PFSK-1 (cell line): ENCODE results near the gene MAD1L1.

Experiments
- FOXP2 ChIP-seq: optimal IDR thresholded peaks from 2 replicates; pipeline ENCODE3; 2011; ENCODE audit warnings: borderline replicate concordance, control low read depth, inconsistent platforms; ENCODE audit not compliant: insufficient read depth; ENCODE audit errors: extremely low read length, extremely low read depth
- POLR2AphosphoS5 ChIP-seq: IDR thresholded peaks from 2 replicates; pipeline ENCODE4 v1.6.1; 2012; ENCODE audit warnings: low read depth, mild to moderate bottlenecking, control low read depth, low read length, moderate library complexity
- SIN3A ChIP-seq: IDR thresholded peaks from 2 replicates; pipeline ENCODE4 v1.6.1; 2012; ENCODE audit warnings: mild to moderate bottlenecking, low read length, moderate library complexity, borderline replicate concordance; ENCODE audit not compliant: insufficient read depth
- TAF1 ChIP-seq: IDR thresholded peaks from 2 replicates; pipeline ENCODE4 v1.6.1; 2012; ENCODE audit warnings: low read length, control low read depth, borderline replicate concordance; ENCODE audit not compliant: insufficient read depth
- TF ChIP-seq, protein P1 (sequence below), 2 experiments: IDR thresholded peaks; 2 replicates each; pipeline versions ENCODE4 v1.6.1 to v1.8.0; 2011 to 2012; ENCODE audit warnings: low read depth in 2 of 2, low read length in 2 of 2, control low read depth in 1 of 2, inconsistent platforms in 1 of 2, mild to moderate bottlenecking in 1 of 2, moderate library complexity in 1 of 2; ENCODE audit not compliant: insufficient read depth in 1 of 2

MAD1L1 gene

DNA sequence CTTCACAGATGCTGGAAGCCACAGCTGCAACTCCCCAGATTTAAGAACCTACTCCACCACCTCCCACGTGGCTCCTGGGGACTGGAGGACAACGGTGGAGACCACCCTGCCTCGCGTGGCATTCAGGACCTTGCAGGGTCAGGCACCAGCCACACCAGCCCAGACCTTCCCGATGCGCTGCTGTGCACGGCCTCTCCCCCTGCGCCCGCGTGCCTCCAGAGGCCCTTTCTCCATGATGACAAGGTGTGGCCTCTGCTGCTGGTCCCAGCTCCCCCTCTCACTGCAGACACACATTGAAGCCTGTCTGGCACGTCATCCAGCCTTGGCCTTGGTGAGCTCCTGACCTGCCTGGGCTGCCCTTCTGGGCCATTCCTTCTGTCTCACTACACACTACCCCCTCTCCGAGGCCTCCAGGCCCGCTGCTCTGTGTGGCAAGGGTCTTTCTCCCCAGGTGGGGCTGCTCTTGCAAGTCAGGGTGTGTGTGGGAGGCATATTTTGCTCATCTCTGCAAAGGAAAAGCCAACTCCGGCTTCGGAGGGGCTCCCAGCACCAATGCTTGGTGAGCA lies 254.8 kb downstream of the MAD1L1 start:
- TF ChIP-seq POLR2AphosphoS5 (no peak), TAF1 (no peak), FOXP2 (no peak), SIN3A (no peak)
- TF ChIP-seq, protein P1, sequence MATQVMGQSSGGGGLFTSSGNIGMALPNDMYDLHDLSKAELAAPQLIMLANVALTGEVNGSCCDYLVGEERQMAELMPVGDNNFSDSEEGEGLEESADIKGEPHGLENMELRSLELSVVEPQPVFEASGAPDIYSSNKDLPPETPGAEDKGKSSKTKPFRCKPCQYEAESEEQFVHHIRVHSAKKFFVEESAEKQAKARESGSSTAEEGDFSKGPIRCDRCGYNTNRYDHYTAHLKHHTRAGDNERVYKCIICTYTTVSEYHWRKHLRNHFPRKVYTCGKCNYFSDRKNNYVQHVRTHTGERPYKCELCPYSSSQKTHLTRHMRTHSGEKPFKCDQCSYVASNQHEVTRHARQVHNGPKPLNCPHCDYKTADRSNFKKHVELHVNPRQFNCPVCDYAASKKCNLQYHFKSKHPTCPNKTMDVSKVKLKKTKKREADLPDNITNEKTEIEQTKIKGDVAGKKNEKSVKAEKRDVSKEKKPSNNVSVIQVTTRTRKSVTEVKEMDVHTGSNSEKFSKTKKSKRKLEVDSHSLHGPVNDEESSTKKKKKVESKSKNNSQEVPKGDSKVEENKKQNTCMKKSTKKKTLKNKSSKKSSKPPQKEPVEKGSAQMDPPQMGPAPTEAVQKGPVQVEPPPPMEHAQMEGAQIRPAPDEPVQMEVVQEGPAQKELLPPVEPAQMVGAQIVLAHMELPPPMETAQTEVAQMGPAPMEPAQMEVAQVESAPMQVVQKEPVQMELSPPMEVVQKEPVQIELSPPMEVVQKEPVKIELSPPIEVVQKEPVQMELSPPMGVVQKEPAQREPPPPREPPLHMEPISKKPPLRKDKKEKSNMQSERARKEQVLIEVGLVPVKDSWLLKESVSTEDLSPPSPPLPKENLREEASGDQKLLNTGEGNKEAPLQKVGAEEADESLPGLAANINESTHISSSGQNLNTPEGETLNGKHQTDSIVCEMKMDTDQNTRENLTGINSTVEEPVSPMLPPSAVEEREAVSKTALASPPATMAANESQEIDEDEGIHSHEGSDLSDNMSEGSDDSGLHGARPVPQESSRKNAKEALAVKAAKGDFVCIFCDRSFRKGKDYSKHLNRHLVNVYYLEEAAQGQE (IDR thresholded peaks at IDR 0.05; ENCODE audit: insufficient read depth in 1 of 2, low read depth in 2 of 2, low read length in 2 of 2): no peak

DNA sequence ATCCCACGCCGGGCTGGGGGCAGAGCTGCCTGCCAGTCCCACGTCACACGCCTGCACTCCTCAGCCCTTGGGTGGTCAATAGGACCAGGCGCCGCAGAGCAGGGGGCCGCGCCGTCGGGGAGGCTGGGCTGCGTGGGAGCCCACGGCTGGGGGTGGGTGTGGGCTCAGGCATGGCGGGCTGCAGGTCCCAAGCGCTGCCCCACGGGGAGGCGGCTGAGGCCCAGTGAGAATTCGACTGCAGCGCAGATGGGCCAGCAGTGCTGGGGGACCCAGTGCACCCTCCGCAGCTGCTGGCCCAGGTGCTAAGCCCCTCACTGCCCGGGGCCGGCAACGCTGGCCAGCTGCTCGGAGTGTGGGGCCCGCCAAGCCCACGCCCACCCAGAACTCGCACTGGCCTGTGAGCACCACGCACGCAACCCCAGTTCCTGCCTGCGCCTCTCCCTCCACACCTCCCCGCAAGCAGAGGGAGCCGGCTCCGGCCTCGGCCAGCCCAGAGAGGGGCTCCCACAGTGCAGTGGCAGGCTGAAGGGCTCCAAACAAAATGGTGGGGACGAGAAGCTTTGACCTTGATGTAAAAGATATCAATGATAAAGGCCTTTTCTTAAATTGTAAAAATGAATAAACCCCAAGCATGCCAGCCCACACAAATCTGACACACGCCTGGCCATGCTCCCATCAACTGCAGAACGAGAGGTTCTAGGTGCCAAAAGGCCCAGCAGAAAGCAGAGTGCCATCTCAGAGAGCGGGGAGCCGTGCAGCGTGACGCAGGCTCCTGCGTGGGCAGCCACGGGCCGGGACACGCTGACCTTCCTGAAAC lies 255.5 kb downstream of the MAD1L1 start:
- TF ChIP-seq SIN3A: no peak

DNA sequence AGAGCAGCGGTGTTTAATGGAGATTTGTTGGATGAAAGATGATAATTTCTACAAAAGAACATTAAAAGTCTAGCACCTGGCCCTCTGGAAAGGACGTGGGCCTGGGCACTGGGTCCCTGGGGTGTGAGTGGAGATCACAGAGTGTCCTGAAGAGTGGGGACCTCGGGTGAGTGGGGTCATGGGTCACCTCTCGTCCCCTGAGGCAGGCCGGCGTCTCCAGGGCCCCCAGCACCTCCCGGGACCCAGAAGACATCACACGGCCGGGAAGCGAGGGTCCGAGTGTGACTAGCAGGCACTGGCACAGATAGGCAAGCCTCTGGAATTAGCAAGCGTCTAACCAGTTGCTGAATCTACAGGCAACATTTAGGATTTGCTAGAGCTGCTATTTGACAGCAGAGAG lies 257.2 kb downstream of the MAD1L1 start:
- TF ChIP-seq FOXP2: no peak
- no peak for TF ChIP-seq SIN3A
- TF ChIP-seq POLR2AphosphoS5: no peak
- no peak for TF ChIP-seq TAF1
- TF ChIP-seq, protein P1 (IDR thresholded peaks at IDR 0.05; ENCODE audit: insufficient read depth in 1 of 2, low read depth in 2 of 2, low read length in 2 of 2): no peak

DNA sequence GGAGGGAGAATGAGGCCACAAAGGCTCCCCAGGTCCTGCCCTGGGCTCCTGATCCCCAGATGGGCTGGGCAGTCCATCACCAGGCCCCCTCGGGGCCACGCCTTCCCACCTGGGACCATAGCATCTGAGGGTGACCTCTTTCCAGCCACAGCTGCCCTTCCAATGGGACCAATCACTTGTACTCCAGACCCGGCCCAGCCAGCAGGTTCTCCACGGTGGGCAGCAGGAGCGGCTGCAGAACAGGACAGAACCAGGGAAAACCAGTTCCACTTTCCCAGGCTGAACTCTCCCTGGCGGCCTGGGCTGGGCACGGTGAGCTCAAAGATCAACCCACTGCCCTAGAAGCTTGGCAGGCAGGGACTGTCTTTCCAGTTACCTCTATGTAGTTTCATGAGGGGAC lies 257.6 kb downstream of the MAD1L1 start:
- TF ChIP-seq, protein P1 (IDR thresholded peaks at IDR 0.05; ENCODE audit: insufficient read depth in 1 of 2, low read depth in 2 of 2, low read length in 2 of 2): no peak
- TF ChIP-seq POLR2AphosphoS5 (no peak), TAF1 (no peak), FOXP2 (no peak), SIN3A (no peak)

DNA sequence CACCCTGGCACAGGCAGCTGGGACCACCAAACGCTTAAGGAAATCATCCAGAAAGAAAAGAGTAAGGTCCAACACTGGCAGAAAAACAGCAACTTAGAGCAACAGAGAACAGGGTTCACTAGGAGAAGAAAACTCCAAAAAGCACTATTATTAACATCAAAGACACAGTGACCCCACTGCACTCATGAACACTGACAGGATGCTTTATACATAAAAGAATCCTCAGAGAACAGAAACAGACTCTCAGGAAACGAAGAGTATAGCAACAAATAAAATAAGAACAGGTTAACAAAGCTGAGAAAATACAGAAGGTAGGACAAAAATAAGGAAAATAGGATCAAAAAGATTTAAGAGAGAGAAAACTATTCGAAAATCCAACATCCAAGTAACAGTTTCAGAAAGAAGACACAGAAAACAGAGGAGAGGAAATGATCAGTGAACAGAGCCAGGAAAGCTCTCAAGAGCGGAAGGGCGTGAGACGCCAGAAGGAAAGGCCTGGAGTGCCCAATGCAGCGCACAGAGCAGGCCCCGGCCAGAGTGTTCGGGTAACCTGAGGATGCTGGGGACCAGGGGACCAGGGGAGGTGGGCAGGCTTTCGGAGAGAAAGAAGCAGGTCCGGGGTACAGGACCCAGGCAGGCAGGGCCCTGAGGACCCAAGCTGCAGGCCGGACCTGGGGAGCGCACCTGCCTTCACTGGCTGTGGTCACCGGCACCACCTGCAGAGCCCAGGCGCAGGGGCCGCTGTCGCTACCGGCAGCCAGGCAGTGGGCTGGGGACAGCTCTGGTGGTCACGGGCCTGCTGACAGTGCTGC lies 258.2 kb downstream of the MAD1L1 start:
- TF ChIP-seq TAF1 (no peak), SIN3A (no peak), FOXP2 (no peak), POLR2AphosphoS5 (no peak)
- TF ChIP-seq, protein P1 (IDR thresholded peaks at IDR 0.05; ENCODE audit: insufficient read depth in 1 of 2, low read depth in 2 of 2, low read length in 2 of 2): no peak
